SK-N-SH treated with all-trans-retinoic acid at 6 μM for 48 hours (cell line): ENCODE results near the gene SPR.

Experiments
- ATAC-seq: fragments of 200-7000 bp; cut with Tn5 transposase; 3 replicates; pipeline ENCODE4 v1.9.1; 2020; ENCODE audit warnings: mild to moderate bottlenecking, moderate library complexity
- ARNTL ChIP-seq: fragments of 450-650 bp; formaldehyde crosslinking; IDR thresholded peaks from 2 replicates; pipeline ENCODE4 v1.5.0; 2020; ENCODE audit warnings: low read depth, mild to moderate bottlenecking, moderate library complexity, borderline replicate concordance
- BACH2 ChIP-seq: fragments of 250-450 bp; sonication (Bioruptor Pico); IDR thresholded peaks from 2 replicates; pipeline ENCODE4 v1.9.0; 2021; ENCODE audit warnings: mild to moderate bottlenecking, borderline replicate concordance
- CSDC2 ChIP-seq: fragments of 250-450 bp; sonication (Bioruptor Pico); IDR thresholded peaks from 2 replicates; pipeline ENCODE4 v1.5.0; 2020; ENCODE audit warnings: mild to moderate bottlenecking, moderate library complexity
- CSRNP3 ChIP-seq: fragments of 250-450 bp; sonication (Bioruptor Pico); IDR thresholded peaks from 2 replicates; pipeline ENCODE4 v1.5.1; 2021; ENCODE audit warnings: mild to moderate bottlenecking, moderate library complexity
- GLIS3 ChIP-seq: fragments of 250-450 bp; sonication (Bioruptor Pico); IDR thresholded peaks from 2 replicates; pipeline ENCODE4 v1.5.0; 2020; ENCODE audit warnings: mild to moderate bottlenecking, moderate library complexity
- ISL1 ChIP-seq: fragments of 250-450 bp; sonication (Bioruptor Pico); IDR thresholded peaks from 2 replicates; pipeline ENCODE4 v2.1.2; 2022; ENCODE audit warnings: mild to moderate bottlenecking, moderate library complexity
- PATZ1 ChIP-seq: fragments of 250-450 bp; sonication (Bioruptor Pico); IDR thresholded peaks from 2 replicates; pipeline ENCODE4 v1.8.0; 2020; ENCODE audit warnings: mild to moderate bottlenecking, moderate library complexity, borderline replicate concordance
- PPARA ChIP-seq: fragments of 250-450 bp; sonication (Bioruptor Pico); IDR thresholded peaks from 2 replicates; pipeline ENCODE4 v1.5.0; 2020; ENCODE audit warnings: mild to moderate bottlenecking, borderline replicate concordance
- RARB ChIP-seq: fragments of 250-450 bp; sonication (Bioruptor Pico); IDR thresholded peaks from 2 replicates; pipeline ENCODE4 v1.8.0; 2021; ENCODE audit warnings: mild to moderate bottlenecking, moderate library complexity
- TCF4 ChIP-seq: fragments of 250-450 bp; sonication (Bioruptor Pico); IDR thresholded peaks from 2 replicates; pipeline ENCODE4 v1.8.0; 2021; ENCODE audit warnings: mild to moderate bottlenecking, moderate library complexity, borderline replicate concordance
- TOX ChIP-seq: fragments of 250-450 bp; sonication (Bioruptor Pico); IDR thresholded peaks from 2 replicates; pipeline ENCODE4 v1.8.0; 2021; ENCODE audit warnings: mild to moderate bottlenecking, moderate library complexity, borderline replicate concordance
- TSHZ2 ChIP-seq: fragments of 250-450 bp; sonication (Bioruptor Pico); IDR thresholded peaks from 2 replicates; pipeline ENCODE4 v1.5.0; 2020; ENCODE audit warnings: mild to moderate bottlenecking, moderate library complexity
- ZC3H10 ChIP-seq: fragments of 250-450 bp; sonication (Bioruptor Pico); IDR thresholded peaks from 2 replicates; pipeline ENCODE4 v1.5.1; 2021; ENCODE audit warnings: mild to moderate bottlenecking, moderate library complexity
- ZFP3 ChIP-seq: fragments of 250-450 bp; sonication (Bioruptor Pico); IDR thresholded peaks from 2 replicates; pipeline ENCODE4 v1.5.0; 2020; ENCODE audit warnings: mild to moderate bottlenecking, moderate library complexity
- ZFP30 ChIP-seq: fragments of 450-650 bp; formaldehyde crosslinking; IDR thresholded peaks from 2 replicates; pipeline ENCODE4 v1.5.0; 2022; ENCODE audit warnings: mild to moderate bottlenecking, moderate library complexity
- ZNF565 ChIP-seq: fragments of 450-650 bp; formaldehyde crosslinking; conservative IDR thresholded peaks from 2 replicates; pipeline ENCODE4 v1.5.0; 2020; ENCODE audit warnings: low read depth, mild to moderate bottlenecking, moderate library complexity
- ZNF70 ChIP-seq: fragments of 450-650 bp; formaldehyde crosslinking; IDR thresholded peaks from 2 replicates; pipeline ENCODE4 v1.5.0; 2020; ENCODE audit warnings: mild to moderate bottlenecking, moderate library complexity
- ZNF8 ChIP-seq: fragments of 450-650 bp; formaldehyde crosslinking; IDR thresholded peaks from 2 replicates; pipeline ENCODE4 v1.5.0; 2020; ENCODE audit warnings: mild to moderate bottlenecking, moderate library complexity
- TF ChIP-seq, protein P1 (sequence below): fragments of 250-450 bp; sonication (Bioruptor Pico); IDR thresholded peaks from 2 replicates; pipeline ENCODE4 v1.8.0; 2021; ENCODE audit warnings: low read depth, mild to moderate bottlenecking, moderate library complexity, borderline replicate concordance
- TF ChIP-seq, protein P2 (sequence below): fragments of 250-450 bp; sonication (Bioruptor Pico); IDR thresholded peaks from 2 replicates; pipeline ENCODE4 v1.5.1; 2020; ENCODE audit warnings: low read depth, mild to moderate bottlenecking, moderate library complexity

Gene SPR

DNA sequence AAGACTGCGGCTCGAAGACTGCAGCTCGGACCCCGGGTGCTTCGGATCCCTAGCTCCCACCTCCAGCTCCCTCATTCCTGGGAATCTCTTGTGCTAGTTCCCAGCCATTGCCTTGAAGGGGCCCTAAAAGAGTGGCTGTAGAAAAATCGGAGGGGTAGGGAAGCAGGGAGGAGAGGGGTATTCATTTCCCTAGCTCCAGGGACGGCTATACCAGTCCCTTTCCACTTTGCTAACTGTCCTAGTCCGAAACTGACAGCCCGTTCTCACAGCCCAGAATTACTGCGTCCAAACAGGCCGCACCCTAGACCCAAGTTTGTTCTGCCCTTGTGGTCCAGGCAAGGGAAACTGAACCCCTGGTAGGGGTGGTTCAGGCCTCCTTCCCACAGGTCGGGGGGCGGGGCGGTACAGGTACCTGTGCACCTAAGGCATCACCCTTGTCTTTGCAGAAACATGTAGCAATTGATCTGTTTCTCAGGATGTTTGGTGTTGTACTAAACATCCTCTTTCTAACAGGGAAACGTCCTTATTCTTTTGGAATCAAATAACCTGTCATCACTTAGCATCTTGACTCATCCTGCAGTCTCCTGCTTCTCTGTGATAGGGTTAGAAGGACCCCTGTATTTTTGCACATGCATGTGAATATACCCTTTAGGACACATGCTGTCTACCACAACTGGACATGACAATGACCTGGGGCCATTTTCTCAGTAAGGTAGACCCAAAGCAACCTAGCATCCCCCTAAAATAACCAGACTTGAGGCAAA is 34.1 kb downstream of the SPR start (continued):
- TF ChIP-seq TSHZ2 (CRISPR knock-in tag), result no peak
- TF ChIP-seq ZNF70 (CRISPR knock-in tag), result no peak
- no peak for TF ChIP-seq CSRNP3 (CRISPR knock-in tag)
- no peak for TF ChIP-seq PPARA
- no peak for TF ChIP-seq ZC3H10 (CRISPR knock-in tag)
- TF ChIP-seq ISL1 (CRISPR knock-in tag), result no peak
- no peak for TF ChIP-seq TCF4 (CRISPR knock-in tag)
- TF ChIP-seq, protein P1, sequence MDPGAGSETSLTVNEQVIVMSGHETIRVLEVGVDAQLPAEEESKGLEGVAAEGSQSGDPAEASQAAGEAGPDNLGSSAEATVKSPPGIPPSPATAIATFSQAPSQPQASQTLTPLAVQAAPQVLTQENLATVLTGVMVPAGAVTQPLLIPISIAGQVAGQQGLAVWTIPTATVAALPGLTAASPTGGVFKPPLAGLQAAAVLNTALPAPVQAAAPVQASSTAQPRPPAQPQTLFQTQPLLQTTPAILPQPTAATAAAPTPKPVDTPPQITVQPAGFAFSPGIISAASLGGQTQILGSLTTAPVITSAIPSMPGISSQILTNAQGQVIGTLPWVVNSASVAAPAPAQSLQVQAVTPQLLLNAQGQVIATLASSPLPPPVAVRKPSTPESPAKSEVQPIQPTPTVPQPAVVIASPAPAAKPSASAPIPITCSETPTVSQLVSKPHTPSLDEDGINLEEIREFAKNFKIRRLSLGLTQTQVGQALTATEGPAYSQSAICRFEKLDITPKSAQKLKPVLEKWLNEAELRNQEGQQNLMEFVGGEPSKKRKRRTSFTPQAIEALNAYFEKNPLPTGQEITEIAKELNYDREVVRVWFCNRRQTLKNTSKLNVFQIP (CRISPR knock-in tag), result no peak
- TF ChIP-seq RARB (CRISPR knock-in tag), result no peak

DNA sequence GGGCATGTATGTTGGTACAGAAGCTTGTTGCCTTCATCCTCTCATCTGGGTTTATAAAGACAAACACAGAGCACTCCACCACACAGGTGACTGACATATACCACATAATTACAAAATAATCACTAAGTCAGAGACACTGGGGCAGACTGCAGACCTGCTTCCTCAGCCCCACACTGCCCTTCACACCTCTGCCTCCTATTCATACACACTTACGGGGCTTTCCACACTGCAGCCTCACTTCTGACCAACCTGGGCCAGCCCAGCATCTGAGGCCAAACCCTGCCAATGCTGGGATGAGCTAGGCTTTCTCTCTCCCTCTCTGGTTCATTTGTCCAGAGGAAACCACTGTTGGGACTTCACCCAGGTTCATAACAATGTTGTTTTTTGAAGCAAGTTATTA is 34.6 kb downstream of the SPR start:
- TF ChIP-seq GLIS3 (no peak), BACH2 (CRISPR knock-in tag) (no peak), ZNF565 (CRISPR knock-in tag) (no peak), CSDC2 (CRISPR knock-in tag) (no peak), ZC3H10 (CRISPR knock-in tag) (no peak), ARNTL (CRISPR knock-in tag) (no peak), PATZ1 (no peak), ZFP3 (CRISPR knock-in tag) (no peak), ZNF8 (CRISPR knock-in tag) (no peak), TOX (no peak)
- TF ChIP-seq, protein P2, sequence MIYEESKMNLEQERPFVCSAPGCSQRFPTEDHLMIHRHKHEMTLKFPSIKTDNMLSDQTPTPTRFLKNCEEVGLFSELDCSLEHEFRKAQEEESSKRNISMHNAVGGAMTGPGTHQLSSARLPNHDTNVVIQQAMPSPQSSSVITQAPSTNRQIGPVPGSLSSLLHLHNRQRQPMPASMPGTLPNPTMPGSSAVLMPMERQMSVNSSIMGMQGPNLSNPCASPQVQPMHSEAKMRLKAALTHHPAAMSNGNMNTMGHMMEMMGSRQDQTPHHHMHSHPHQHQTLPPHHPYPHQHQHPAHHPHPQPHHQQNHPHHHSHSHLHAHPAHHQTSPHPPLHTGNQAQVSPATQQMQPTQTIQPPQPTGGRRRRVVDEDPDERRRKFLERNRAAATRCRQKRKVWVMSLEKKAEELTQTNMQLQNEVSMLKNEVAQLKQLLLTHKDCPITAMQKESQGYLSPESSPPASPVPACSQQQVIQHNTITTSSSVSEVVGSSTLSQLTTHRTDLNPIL (CRISPR knock-in tag), result no peak
- TF ChIP-seq, all 23 proteins: peak for 0
- ATAC-seq, result no peak

DNA sequence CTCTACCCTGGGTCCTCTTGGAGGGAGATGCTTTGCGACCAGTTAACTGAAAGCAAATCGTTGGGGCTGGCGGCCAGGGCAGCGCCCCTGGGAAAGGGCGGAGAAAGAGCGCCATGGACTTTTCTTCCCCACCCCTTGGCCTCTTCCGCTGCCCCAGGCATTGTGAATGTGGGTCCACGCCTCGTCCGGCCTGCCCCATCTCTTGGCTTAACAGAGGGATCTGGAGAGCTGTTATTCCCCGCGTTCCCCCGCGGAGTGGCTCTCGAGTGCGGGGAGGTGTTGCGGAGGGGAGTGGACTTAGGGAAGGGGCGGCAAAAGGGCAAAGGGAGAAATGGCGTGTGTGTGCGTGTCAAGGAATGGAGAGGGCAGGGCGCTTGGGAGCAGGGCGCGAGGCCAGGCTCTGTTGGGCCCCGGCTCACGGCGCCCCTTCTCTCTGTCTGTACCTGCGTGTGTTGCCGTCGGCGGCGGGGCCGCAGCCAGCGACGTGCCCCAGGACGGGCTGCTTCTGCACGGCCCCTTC is 36.7 kb downstream of the SPR start:
- TF ChIP-seq ZFP30 (CRISPR knock-in tag), result no peak
- no peak for TF ChIP-seq RARB (CRISPR knock-in tag)
- TF ChIP-seq, protein P1 (CRISPR knock-in tag), result no peak
- no peak for TF ChIP-seq BACH2 (CRISPR knock-in tag)
- no peak for TF ChIP-seq TSHZ2 (CRISPR knock-in tag)
- TF ChIP-seq ARNTL (CRISPR knock-in tag), result no peak
- TF ChIP-seq PATZ1, result no peak
- TF ChIP-seq TOX, result no peak
- no peak for TF ChIP-seq ZC3H10 (CRISPR knock-in tag)
- no peak for ATAC-seq
